IMR-90 (cell line): ENCODE measurements around the gene CEP68. TPM values are rescaled to one million over a fixed set of nuclear protein-coding genes. Genes with fewer than 3 reads are reported as not detected.

Experiments used
- ATAC-seq: fragments of 200-7000 bp; cut with Tn5 transposase; 2 replicates; pipeline ENCODE4 v1.9.1; 2020; ENCODE audit warnings: low read depth, mild to moderate bottlenecking, moderate library complexity
- BruUV-seq: library from RNA; stranded (reverse); fragments of 400-500 nt; replicated peaks from 2 replicates; lab custom pipeline; 2021; lab: Mats Ljungman, UMichigan
- CTCF ChIA-PET: fragments of 300-600 bp; formaldehyde crosslinking; extraction: SDS; loops from one replicate; lab custom pipeline; 2021; ENCODE audit warnings: antibody characterized with exemption; lab: Yijun Ruan, JAX
- POLR2A ChIA-PET: fragments of 300-600 bp; sonication (Branson Sonifier 250); formaldehyde crosslinking; loops from one replicate; lab custom pipeline; 2022; ENCODE audit warnings: antibody characterized with exemption; ENCODE audit not compliant: unreplicated experiment; lab: Charles Lee
- DNase-seq: peaks from one replicate; pipeline ENCODE4 v3.0.0; 2013
- H2AFZ ChIP-seq: replicated peaks from 2 replicates; pipeline ENCODE3; 2013; ENCODE audit warnings: low read length, mild to moderate bottlenecking; ENCODE audit not compliant: poor library complexity
- H2AK5ac ChIP-seq: 2 replicates; pipeline ENCODE4 v1.6.1; 2013; ENCODE audit warnings: low read depth, low read length, inconsistent platforms
- H2AK9ac ChIP-seq: replicated peaks from 2 replicates; pipeline ENCODE3; 2013; ENCODE audit warnings: mild to moderate bottlenecking, low read depth, low read length, moderate library complexity; ENCODE audit not compliant: poor library complexity
- H2BK120ac ChIP-seq: 2 replicates; pipeline ENCODE4 v1.6.1; 2013; ENCODE audit warnings: low read depth, low read length, inconsistent platforms
- H2BK15ac ChIP-seq: 3 replicates; pipeline ENCODE4 v1.6.1; 2013; ENCODE audit warnings: low read depth, low read length, inconsistent platforms
- H2BK20ac ChIP-seq: 2 replicates; pipeline ENCODE4 v1.6.1; 2013; ENCODE audit warnings: low read depth, mild to moderate bottlenecking, inconsistent platforms, low read length, moderate library complexity
- H2BK5ac ChIP-seq: 2 replicates; pipeline ENCODE4 v1.6.1; 2013; ENCODE audit warnings: mild to moderate bottlenecking, low read depth, low read length, inconsistent platforms; ENCODE audit not compliant: poor library complexity, severe bottlenecking
- H3K14ac ChIP-seq: replicated peaks from 2 replicates; pipeline ENCODE4 v1.6.1; 2013; ENCODE audit warnings: low read depth, low read length, inconsistent platforms
- H3K18ac ChIP-seq: 2 replicates; pipeline ENCODE4 v1.6.1; 2013; ENCODE audit warnings: low read depth, low read length, control low read depth
- H3K23ac ChIP-seq: 2 replicates; pipeline ENCODE4 v1.6.1; 2013; ENCODE audit warnings: low read depth, low read length, inconsistent platforms
- H3K27ac ChIP-seq: 2 replicates; pipeline ENCODE4 v1.5.1; 2013; ENCODE audit warnings: mild to moderate bottlenecking, control low read depth, low read length; ENCODE audit not compliant: insufficient read depth
- H3K27me3 ChIP-seq: 2 replicates; pipeline ENCODE4 v1.6.1; 2013; ENCODE audit warnings: low read length; ENCODE audit not compliant: control insufficient read depth, insufficient read depth
- H3K36me3 ChIP-seq: 2 replicates; pipeline ENCODE4 v1.6.1; 2013; ENCODE audit warnings: low read length, mixed read lengths; ENCODE audit not compliant: control insufficient read depth, insufficient read depth
- H3K4ac ChIP-seq: 2 replicates; pipeline ENCODE4 v1.6.1; 2013; ENCODE audit warnings: low read depth, low read length, inconsistent platforms
- H3K4me1 ChIP-seq: 2 replicates; pipeline ENCODE4 v1.6.1; 2013; ENCODE audit warnings: low read length, mixed read lengths; ENCODE audit not compliant: control insufficient read depth, insufficient read depth
- H3K4me2 ChIP-seq: 2 replicates; pipeline ENCODE4 v1.6.1; 2013; ENCODE audit warnings: low read depth, mild to moderate bottlenecking, control low read depth, low read length, moderate library complexity
- H3K4me3 ChIP-seq: 2 replicates; pipeline ENCODE4 v1.5.1; 2013; ENCODE audit warnings: low read depth, mild to moderate bottlenecking, control low read depth, low read length, moderate library complexity; ENCODE audit not compliant: insufficient read depth
- H3K56ac ChIP-seq: 2 replicates; pipeline ENCODE4 v1.6.1; 2013; ENCODE audit warnings: low read length, inconsistent platforms; ENCODE audit not compliant: insufficient read depth; ENCODE audit errors: extremely low read depth
- H3K79me1 ChIP-seq, 2 experiments: 2 replicates each; pipeline ENCODE4 v1.6.1; 2013; ENCODE audit warnings: low read length in 2 of 2, inconsistent platforms in 1 of 2, low read depth in 1 of 2
- H3K9ac ChIP-seq: 2 replicates; pipeline ENCODE4 v1.6.1; 2013; ENCODE audit warnings: low read depth, low read length, control low read depth
- H3K9me1 ChIP-seq: 2 replicates; pipeline ENCODE4 v1.6.1; 2013; ENCODE audit warnings: low read length, inconsistent platforms; ENCODE audit not compliant: insufficient read depth
- H3K9me3 ChIP-seq: 2 replicates; pipeline ENCODE4 v1.6.1; 2013; ENCODE audit warnings: low read length; ENCODE audit not compliant: control insufficient read depth, insufficient read depth
- H4K20me1 ChIP-seq: 2 replicates; pipeline ENCODE4 v1.6.1; 2013; ENCODE audit warnings: low read length, inconsistent platforms; ENCODE audit not compliant: insufficient read depth
- H4K5ac ChIP-seq: 2 replicates; pipeline ENCODE4 v1.6.1; 2013; ENCODE audit warnings: mild to moderate bottlenecking, low read depth, low read length, control low read depth
- H4K8ac ChIP-seq, 2 experiments: 2 replicates each; pipeline ENCODE4 v1.6.1; 2013; ENCODE audit warnings: low read depth in 2 of 2, low read length in 2 of 2, control low read depth in 1 of 2, inconsistent platforms in 1 of 2
- H4K91ac ChIP-seq: 2 replicates; pipeline ENCODE4 v1.6.1; 2013; ENCODE audit warnings: low read depth, low read length, inconsistent platforms; ENCODE audit not compliant: insufficient read depth
- BHLHE40 ChIP-seq: fragments of 150-350 bp; IDR thresholded peaks from 2 replicates; pipeline ENCODE4 v1.6.1; 2016; ENCODE audit warnings: mild to moderate bottlenecking, low read depth, low read length
- CEBPB ChIP-seq: IDR thresholded peaks from 2 replicates; pipeline ENCODE4 v1.6.1; 2012; ENCODE audit warnings: low read depth, low read length, improper control_type of control experiment
- CHD1 ChIP-seq: IDR thresholded peaks from 2 replicates; pipeline ENCODE4 v1.6.1; 2012; ENCODE audit warnings: low read depth, low read length, improper control_type of control experiment
- CTCF ChIP-seq: conservative IDR thresholded peaks from 2 replicates; pipeline ENCODE4 v1.5.1; 2012; ENCODE audit warnings: mild to moderate bottlenecking, low read depth, low read length, improper control_type of control experiment
- ELK1 ChIP-seq: fragments of 150-350 bp; IDR thresholded peaks from 2 replicates; pipeline ENCODE4 v1.6.1; 2016; ENCODE audit warnings: low read depth, mild to moderate bottlenecking, low read length, moderate library complexity, borderline replicate concordance
- FOS ChIP-seq: fragments of 150-350 bp; IDR thresholded peaks from 2 replicates; pipeline ENCODE4 v1.6.1; 2016; ENCODE audit warnings: low read depth, low read length
- MAFK ChIP-seq: IDR thresholded peaks from 2 replicates; pipeline ENCODE4 v1.6.1; 2012; ENCODE audit warnings: low read depth, low read length, improper control_type of control experiment
- MAZ ChIP-seq: IDR thresholded peaks from 2 replicates; pipeline ENCODE4 v1.6.1; 2012; ENCODE audit warnings: low read depth, mild to moderate bottlenecking, low read length, improper control_type of control experiment, moderate library complexity, borderline replicate concordance
- MXI1 ChIP-seq: IDR thresholded peaks from 2 replicates; pipeline ENCODE4 v1.6.1; 2012; ENCODE audit warnings: low read depth, mild to moderate bottlenecking, low read length, moderate library complexity, borderline replicate concordance
- NFE2L2 ChIP-seq: fragments of 150-350 bp; IDR thresholded peaks from 2 replicates; pipeline ENCODE4 v1.6.1; 2016; ENCODE audit warnings: low read depth, mild to moderate bottlenecking, low read length
- POLR2A ChIP-seq: IDR thresholded peaks from 2 replicates; pipeline ENCODE4 v1.6.1; 2012; ENCODE audit warnings: mild to moderate bottlenecking, low read depth, low read length
- RAD21 ChIP-seq: IDR thresholded peaks from 2 replicates; pipeline ENCODE4 v1.6.1; 2012; ENCODE audit warnings: low read length, improper control_type of control experiment
- RCOR1 ChIP-seq: IDR thresholded peaks from 2 replicates; pipeline ENCODE4 v1.6.1; 2012; ENCODE audit warnings: mild to moderate bottlenecking, low read length, improper control_type of control experiment; ENCODE audit not compliant: insufficient replicate concordance
- RFX5 ChIP-seq: IDR thresholded peaks from 2 replicates; pipeline ENCODE4 v1.8.0; 2012; ENCODE audit warnings: low read depth, mild to moderate bottlenecking, low read length, moderate library complexity
- SMC3 ChIP-seq: fragments of 150-350 bp; IDR thresholded peaks from 2 replicates; pipeline ENCODE4 v1.6.1; 2016; ENCODE audit warnings: low read depth, mild to moderate bottlenecking, antibody characterized with exemption, low read length, moderate library complexity
- USF2 ChIP-seq: fragments of 150-350 bp; IDR thresholded peaks from 2 replicates; pipeline ENCODE4 v1.6.1; 2017; ENCODE audit warnings: mild to moderate bottlenecking, antibody characterized with exemption, low read length, low read depth
- WGBS, 2 experiments: methylation state at CpG; one replicate each; pipeline versions ENCODE4 v1.1.5 to v1.1.7; 2013; ENCODE audit warnings: missing lambda C conversion rate in 2 of 2; ENCODE audit not compliant: insufficient read length in 1 of 2; ENCODE audit errors: extremely low coverage in 2 of 2; 5-methylcytosine and 5-hydroxymethylcytosine counted together
- dilution Hi-C: fragments of 300-500 bp; cut with HindIII; formaldehyde crosslinking; loops from one replicate; pipeline ENCODE4 v1.14.3; 2018; ENCODE audit warnings: low sequenced_read_pairs; ENCODE audit not compliant: unreplicated experiment
- in situ Hi-C: fragments of 300-500 bp; cut with MboI; formaldehyde crosslinking; loops from 3 replicates; pipeline ENCODE4 v1.14.3; 2019; ENCODE audit warnings: low sequenced_read_pairs, inconsistent platforms, mixed read lengths
- intact Hi-C: fragments of 100-400 bp; cut with micrococcal nuclease; formaldehyde crosslinking; loops from 2 replicates; pipeline ENCODE4 v1.10.0; 2022
- polyA plus RNA-seq, 3 experiments: library from polyadenylated mRNA; depleted of rRNA; stranded (reverse); fragments of >200 nt; gene quantifications; 2 replicates each; pipeline ENCODE4 v1.2.3, GENCODE V29; 2012; ENCODE audit warnings: low replicate concordance in 1 of 3
- total RNA-seq: library from RNA; depleted of rRNA; stranded (reverse); fragments of >200 nt; gene quantifications from 2 replicates; pipeline ENCODE4 v1.2.3, GENCODE V29; 2012

The CEP68 gene
- total and polyA plus RNA-seq, 2 of the 4 experiments (the other 2 are of a cell fraction): 5.5 to 5.6 TPM

GRCh38 chr2:65057054-65057375 lies 799 bp downstream of the CEP68 start:
- H2AFZ ChIP-seq: peak overlapping the region; percentile 98
- in situ Hi-C loops (loop anchor here (25.0 kb wide), 1 partner anchor 505 kb away; no protein-coding TSS in a partner anchor), intact Hi-C loops (no loop called here), dilution Hi-C loops (no loop called here)
- no peak overlapping the region for H2BK5ac ChIP-seq
- peak overlapping the region; percentile 84 for H2AK9ac ChIP-seq
- H3K56ac ChIP-seq: peak overlapping the region; percentile 80; the same call in 1 of the 2 replicates
- H3K23ac ChIP-seq: peak overlapping the region; percentile 66
- peaks cover 2% of the 10 kb centered on the region; the same call in 1 of the 2 replicates for H3K4me1 ChIP-seq
- peaks cover 13 to 44% of the 10 kb centered on the region in 2 experiments for H3K79me1 ChIP-seq
- no peak overlapping the region for H2BK15ac ChIP-seq
- H3K36me3 ChIP-seq: peaks cover 2% of the 10 kb centered on the region; the same call in 1 of the 2 replicates
- H3K9ac ChIP-seq: peak overlapping the region; percentile 79
- H4K91ac ChIP-seq: no peak overlapping the region
- ATAC-seq (no peak), DNase-seq (no peak)
- peak overlapping the region; percentile 6; the same call in 1 of the 2 replicates for H2AK5ac ChIP-seq
- BruUV-seq: no TSS peak
- no peaks in the 10 kb centered on the region for H3K27me3 ChIP-seq
- no peaks in the 10 kb centered on the region for H3K9me1 ChIP-seq
- H3K4me3 ChIP-seq: peak overlapping the region; percentile 49
- peak overlapping the region; percentile 88 for H3K14ac ChIP-seq
- H3K18ac ChIP-seq: no peak overlapping the region
- no CpG with 5 or more reads among the region's 5 CpGs for WGBS, 2 experiments
- CTCF ChIA-PET: interaction anchor here (0.6 to 2.3 kb wide), 2 partner anchors 32 to 112 kb away, joined by 4 to 7 read pairs; no protein-coding TSS in a partner anchor
- H4K8ac ChIP-seq: peak overlapping the region in 1 of 2 experiments; percentile 66; a peak in 2 of 4 replicates
- no peaks in the 10 kb centered on the region for H3K9me3 ChIP-seq
- H4K20me1 ChIP-seq: peaks cover 8% of the 10 kb centered on the region
- H3K27ac ChIP-seq: peak overlapping the region; percentile 40
- H3K4ac ChIP-seq: peak overlapping the region; percentile 14; the same call in 1 of the 2 replicates
- peak overlapping the region; percentile 87 for H3K4me2 ChIP-seq
- no peak overlapping the region for H2BK20ac ChIP-seq
- no peak overlapping the region for H2BK120ac ChIP-seq
- POLR2A ChIA-PET: no interaction called here
- no peak overlapping the region for H4K5ac ChIP-seq
- no peak for TF ChIP-seq ELK1
- TF ChIP-seq MXI1: no peak
- TF ChIP-seq CHD1: no peak
- no peak for TF ChIP-seq NFE2L2
- TF ChIP-seq RAD21: no peak
- TF ChIP-seq MAZ: no peak
- TF ChIP-seq CTCF: no peak
- TF ChIP-seq SMC3: no peak
- TF ChIP-seq BHLHE40: no peak
- no peak for TF ChIP-seq MAFK
- TF ChIP-seq CEBPB: no peak
- no peak for TF ChIP-seq POLR2A
- TF ChIP-seq RCOR1: no peak
- no peak for TF ChIP-seq USF2
- TF ChIP-seq RFX5: no peak
- TF ChIP-seq FOS: no peak
